ENCODE results near the gene TTYH2.

GRCh38 chr17:74235040-74235581 is 21.7 kb downstream of the TTYH2 start:
- no peak for TF ChIP-seq CTCF (IDR thresholded peaks at IDR 0.05)
- no peak for TF ChIP-seq EZH2 (IDR thresholded peaks at IDR 0.05; ENCODE audit: borderline replicate concordance, insufficient read depth, low read depth, low read length, poor library complexity, severe bottlenecking)
